ENCODE data around the gene CFAP74. TPM values are rescaled to one million over a fixed set of nuclear protein-coding genes. Genes with fewer than 3 reads are reported as not detected.
"Not testable (repeated sequence)": the region's sequence is repeated elsewhere in the genome, so short reads cannot be mapped to it uniquely, and the experiment has no call there.

The CFAP74 gene
- total RNA-seq, 1 donor from 2014 or later = 0.83 TPM

- DNase-seq (ENCODE audit: low spot score) = no peak
Observed at GRCh38 chr1:1945782-1946393, 57.7 kb downstream of the CFAP74 start.

GRCh38 chr1:1943834-1944570 is 59.6 kb downstream of the CFAP74 start:
- no peak for DNase-seq (ENCODE audit: low spot score)

GRCh38 chr1:1942753-1943656 is 60.6 kb downstream of the CFAP74 start:
- no peak for DNase-seq (ENCODE audit: low spot score)

- DNase-seq (ENCODE audit: low spot score) = no peak
Observed at GRCh38 chr1:1941868-1942752, 61.5 kb downstream of the CFAP74 start.

GRCh38 chr1:1941211-1941841 is 62.3 kb downstream of the CFAP74 start:
- no peak for DNase-seq (ENCODE audit: low spot score)

- DNase-seq (ENCODE audit: low spot score) = no peak
Observed at GRCh38 chr1:1940123-1940425, 63.5 kb downstream of the CFAP74 start.

- DNase-seq (ENCODE audit: low spot score) = no peak
Observed at GRCh38 chr1:1939296-1940122, 64.1 kb downstream of the CFAP74 start.

GRCh38 chr1:1938613-1939295 is 64.8 kb downstream of the CFAP74 start:
- DNase-seq (ENCODE audit: low spot score) = no peak

- DNase-seq (ENCODE audit: low spot score) = no peak
Observed at GRCh38 chr1:1938276-1938573, 65.4 kb downstream of the CFAP74 start.

- no peak for DNase-seq (ENCODE audit: low spot score)
Observed at GRCh38 chr1:1937549-1938275, 65.9 kb downstream of the CFAP74 start.

- no peak for DNase-seq (ENCODE audit: low spot score)
Observed at GRCh38 chr1:1937061-1937460, 66.5 kb downstream of the CFAP74 start.

- DNase-seq (ENCODE audit: low spot score) = not testable (repeated sequence)
Observed at GRCh38 chr1:1934848-1935247, 68.7 kb downstream of the CFAP74 start.

GRCh38 chr1:1929639-1930545 is 73.7 kb downstream of the CFAP74 start:
- no peak for DNase-seq (ENCODE audit: low spot score)

GRCh38 chr1:1929102-1929638 is 74.4 kb downstream of the CFAP74 start:
- DNase-seq (ENCODE audit: low spot score) = no peak

GRCh38 chr1:1928231-1929101 is 75.1 kb downstream of the CFAP74 start:
- DNase-seq (ENCODE audit: low spot score) = no peak

GRCh38 chr1:1927751-1928150 is 75.8 kb downstream of the CFAP74 start:
- DNase-seq (ENCODE audit: low spot score) = no peak
